ENCODE data around the gene CCNA2. TPM values are rescaled to one million over a fixed set of nuclear protein-coding genes. Genes with fewer than 3 reads are reported as not detected.

Gene CCNA2
- total and polyA plus RNA-seq, 4 donors = 0.33 to 81.4 (median 2.4) TPM

DNA sequence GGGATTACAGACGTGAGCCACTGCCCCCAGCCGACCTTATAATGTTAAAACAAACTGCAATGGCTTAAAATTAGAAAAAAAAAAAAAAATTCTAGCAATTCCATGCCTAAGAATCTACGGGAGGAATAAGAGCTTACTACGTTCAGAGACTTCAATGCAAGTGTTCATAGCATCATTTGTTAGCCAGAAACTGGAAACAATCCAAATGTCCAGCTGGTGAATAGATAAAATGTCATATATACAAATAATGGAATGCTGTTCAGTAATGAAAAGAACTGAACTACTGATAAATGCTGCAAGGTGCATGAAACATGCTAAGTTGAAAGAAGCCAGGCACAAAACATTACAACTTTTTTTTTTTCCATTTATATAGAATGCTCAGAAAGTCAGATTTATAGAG is 17.3 kb downstream of the CCNA2 start (continued):
- TF ChIP-seq, protein P1, sequence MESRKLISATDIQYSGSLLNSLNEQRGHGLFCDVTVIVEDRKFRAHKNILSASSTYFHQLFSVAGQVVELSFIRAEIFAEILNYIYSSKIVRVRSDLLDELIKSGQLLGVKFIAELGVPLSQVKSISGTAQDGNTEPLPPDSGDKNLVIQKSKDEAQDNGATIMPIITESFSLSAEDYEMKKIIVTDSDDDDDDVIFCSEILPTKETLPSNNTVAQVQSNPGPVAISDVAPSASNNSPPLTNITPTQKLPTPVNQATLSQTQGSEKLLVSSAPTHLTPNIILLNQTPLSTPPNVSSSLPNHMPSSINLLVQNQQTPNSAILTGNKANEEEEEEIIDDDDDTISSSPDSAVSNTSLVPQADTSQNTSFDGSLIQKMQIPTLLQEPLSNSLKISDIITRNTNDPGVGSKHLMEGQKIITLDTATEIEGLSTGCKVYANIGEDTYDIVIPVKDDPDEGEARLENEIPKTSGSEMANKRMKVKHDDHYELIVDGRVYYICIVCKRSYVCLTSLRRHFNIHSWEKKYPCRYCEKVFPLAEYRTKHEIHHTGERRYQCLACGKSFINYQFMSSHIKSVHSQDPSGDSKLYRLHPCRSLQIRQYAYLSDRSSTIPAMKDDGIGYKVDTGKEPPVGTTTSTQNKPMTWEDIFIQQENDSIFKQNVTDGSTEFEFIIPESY (IDR thresholded peaks at IDR 0.05) = no peak

DNA sequence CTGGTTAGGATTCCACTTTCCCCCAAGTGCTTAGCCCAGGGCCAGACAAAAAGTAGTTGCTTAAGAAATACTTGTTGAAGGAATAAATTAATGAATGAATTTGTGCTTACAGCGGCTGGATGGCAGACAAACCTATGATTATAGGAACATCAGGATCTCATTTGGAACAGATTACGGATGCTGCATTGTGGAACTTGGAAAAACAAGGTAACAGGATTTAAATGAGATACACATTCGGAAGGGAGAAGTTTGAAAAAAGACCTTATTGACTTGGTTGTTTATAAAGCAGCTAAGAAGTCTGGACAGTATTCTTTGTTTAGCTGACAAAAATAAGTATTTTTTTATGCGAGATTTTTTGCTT is 22.0 kb downstream of the CCNA2 start:
- H3K27ac ChIP-seq (ENCODE audit: low read depth in 1 of 2, low read length in 2 of 2) = peak overlapping the region in 1 of 2 donors; percentile 78
- H3K4me3 ChIP-seq (ENCODE audit: low read depth in 1 of 3, low read length in 3 of 3) = peak overlapping the region; percentile 81 to 95 (median 92)
- no peaks in the 10 kb centered on the region for H3K9me3 ChIP-seq (ENCODE audit: control insufficient read depth in 4 of 4, low read length in 3 of 4)
- no peaks in the 10 kb centered on the region for H3K27me3 ChIP-seq (ENCODE audit: control insufficient read depth in 4 of 4, insufficient read depth in 4 of 4, low read length in 3 of 4)
- H3K4me1 ChIP-seq (ENCODE audit: control insufficient read depth in 4 of 4, insufficient read depth in 4 of 4, low read length in 3 of 4) = peaks cover 5 to 19% (median 18%) of the 10 kb centered on the region in 4 donors
- no peak for DNase-seq (ENCODE audit: low spot score)
- H3K9ac ChIP-seq (ENCODE audit: low read depth in 1 of 2, low read length in 2 of 2) = peak overlapping the region; percentile 73 to 89
- TF ChIP-seq, protein P2, sequence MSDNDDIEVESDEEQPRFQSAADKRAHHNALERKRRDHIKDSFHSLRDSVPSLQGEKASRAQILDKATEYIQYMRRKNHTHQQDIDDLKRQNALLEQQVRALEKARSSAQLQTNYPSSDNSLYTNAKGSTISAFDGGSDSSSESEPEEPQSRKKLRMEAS (IDR thresholded peaks at IDR 0.05) = no peak
- no peak for TF ChIP-seq YY1 (IDR thresholded peaks at IDR 0.05)
- no peak for TF ChIP-seq GABPA (IDR thresholded peaks at IDR 0.05 in 1 of 2, conservative IDR thresholded peaks at IDR 0.05 in 1 of 2)
- TF ChIP-seq RAD21 (IDR thresholded peaks at IDR 0.05) = no peak
- no peak for TF ChIP-seq FOXA1 (IDR thresholded peaks at IDR 0.05)
- TF ChIP-seq SP1 (IDR thresholded peaks at IDR 0.05) = no peak
- no peak for TF ChIP-seq FOXA2 (IDR thresholded peaks at IDR 0.05)
- TF ChIP-seq, protein P1 (IDR thresholded peaks at IDR 0.05) = no peak
- no peak for TF ChIP-seq EGR1 (IDR thresholded peaks at IDR 0.05; ENCODE audit: low read depth in 2 of 2)
- TF ChIP-seq RXRA (IDR thresholded peaks at IDR 0.05) = no peak
- TF ChIP-seq TAF1 (conservative IDR thresholded peaks at IDR 0.05) = no peak
- peaks cover 4 to 26% (median 14%) of the 10 kb centered on the region in 4 donors for H3K36me3 ChIP-seq (ENCODE audit: control insufficient read depth in 4 of 4, insufficient read depth in 3 of 4, low read depth in 1 of 4, low read length in 3 of 4)
- 24% methylated on average over 4 of the region's 4 CpGs for WGBS

DNA sequence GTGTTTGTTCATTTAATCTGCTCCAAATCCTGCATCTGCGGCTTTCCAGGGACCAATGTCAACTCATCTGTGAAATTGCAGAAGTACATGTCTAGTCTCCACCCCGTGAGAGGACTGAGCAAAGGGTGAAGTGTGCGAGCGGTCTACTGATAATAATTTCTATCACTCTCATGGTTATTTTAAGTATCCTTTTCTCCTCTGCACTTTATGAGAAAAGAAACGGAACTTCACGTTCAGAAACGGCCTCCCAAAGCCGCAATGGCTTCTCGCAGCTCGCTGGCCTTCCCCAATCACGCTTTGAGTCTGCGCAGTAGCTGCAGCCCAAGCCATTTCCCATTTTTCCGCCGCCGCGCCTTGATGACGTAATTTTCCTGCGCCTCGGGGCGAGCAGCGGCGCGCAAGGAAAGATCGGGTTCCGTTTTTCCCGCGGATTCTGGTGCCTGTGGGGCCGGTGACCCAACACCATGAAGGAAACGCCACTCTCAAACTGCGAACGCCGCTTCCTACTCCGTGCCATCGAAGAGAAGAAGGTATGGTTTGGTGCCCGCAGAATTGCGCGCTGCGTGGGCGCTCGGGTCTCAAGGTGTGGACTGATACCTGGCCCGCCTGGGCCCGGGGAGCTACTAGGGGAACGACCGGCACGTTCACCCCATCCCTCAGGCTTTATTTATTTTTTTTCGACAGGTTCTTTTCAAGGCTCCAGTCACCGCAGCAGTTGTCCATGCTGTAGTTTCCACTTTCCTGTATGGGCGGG is 22.5 kb downstream of the CCNA2 start, which contains the start of gene EXOSC9:
Gene EXOSC9 (plus strand): TSS at position 363 of the 754 bp plus-strand sequence. CDS start 102 bp downstream, at position 465.
- Histone ChIP-seq H3K9me3 (ENCODE audit: control insufficient read depth in 4 of 4, low read length in 3 of 4) (no peaks in the 10 kb centered on the region), H3K4me1 (ENCODE audit: control insufficient read depth in 4 of 4, insufficient read depth in 4 of 4, low read length in 3 of 4) (peaks cover 5 to 19% (median 18%) of the 10 kb centered on the region in 4 donors), H3K9ac (ENCODE audit: low read depth in 1 of 2, low read length in 2 of 2) (peak within 1 kb of the TSS; percentile 73 to 89), H3K27me3 (ENCODE audit: control insufficient read depth in 4 of 4, insufficient read depth in 4 of 4, low read length in 3 of 4) (no peaks in the 10 kb centered on the region), H3K27ac (ENCODE audit: low read depth in 1 of 2, low read length in 2 of 2) (peak within 1 kb of the TSS; percentile 60 to 78), H3K4me3 (ENCODE audit: low read depth in 1 of 3, low read length in 3 of 3) (peak within 1 kb of the TSS; percentile 81 to 95 (median 92)), H3K36me3 (ENCODE audit: control insufficient read depth in 4 of 4, insufficient read depth in 3 of 4, low read depth in 1 of 4, low read length in 3 of 4) (peaks cover 4 to 21% (median 11%) of the 10 kb centered on the region in 4 donors)
- peak; percentile 96 for DNase-seq (ENCODE audit: low spot score)
- WGBS = under 1% methylated on average over 48 of the region's 48 CpGs
- TF ChIP-seq HNF4A (conservative IDR thresholded peaks at IDR 0.05) = no peak
- no peak for TF ChIP-seq NR2F2 (IDR thresholded peaks at IDR 0.05)
- peak; percentile 51 for TF ChIP-seq TAF1 (conservative IDR thresholded peaks at IDR 0.05)
- TF ChIP-seq FOXA2 (IDR thresholded peaks at IDR 0.05) = no peak
- TF ChIP-seq, protein P2 (IDR thresholded peaks at IDR 0.05) = peak; percentile 89
- TF ChIP-seq RXRA (IDR thresholded peaks at IDR 0.05) = peak; percentile 19 to 27
- TF ChIP-seq, protein P1 (IDR thresholded peaks at IDR 0.05) = peak; percentile 89
- TF ChIP-seq FOXA1 (IDR thresholded peaks at IDR 0.05) = no peak
- peak; percentile 42 to 85 for TF ChIP-seq EGR1 (IDR thresholded peaks at IDR 0.05; ENCODE audit: low read depth in 2 of 2)
- TF ChIP-seq JUND (IDR thresholded peaks at IDR 0.05) = peak in 1 of 2 donors; percentile 67
- TF ChIP-seq, protein P3, sequence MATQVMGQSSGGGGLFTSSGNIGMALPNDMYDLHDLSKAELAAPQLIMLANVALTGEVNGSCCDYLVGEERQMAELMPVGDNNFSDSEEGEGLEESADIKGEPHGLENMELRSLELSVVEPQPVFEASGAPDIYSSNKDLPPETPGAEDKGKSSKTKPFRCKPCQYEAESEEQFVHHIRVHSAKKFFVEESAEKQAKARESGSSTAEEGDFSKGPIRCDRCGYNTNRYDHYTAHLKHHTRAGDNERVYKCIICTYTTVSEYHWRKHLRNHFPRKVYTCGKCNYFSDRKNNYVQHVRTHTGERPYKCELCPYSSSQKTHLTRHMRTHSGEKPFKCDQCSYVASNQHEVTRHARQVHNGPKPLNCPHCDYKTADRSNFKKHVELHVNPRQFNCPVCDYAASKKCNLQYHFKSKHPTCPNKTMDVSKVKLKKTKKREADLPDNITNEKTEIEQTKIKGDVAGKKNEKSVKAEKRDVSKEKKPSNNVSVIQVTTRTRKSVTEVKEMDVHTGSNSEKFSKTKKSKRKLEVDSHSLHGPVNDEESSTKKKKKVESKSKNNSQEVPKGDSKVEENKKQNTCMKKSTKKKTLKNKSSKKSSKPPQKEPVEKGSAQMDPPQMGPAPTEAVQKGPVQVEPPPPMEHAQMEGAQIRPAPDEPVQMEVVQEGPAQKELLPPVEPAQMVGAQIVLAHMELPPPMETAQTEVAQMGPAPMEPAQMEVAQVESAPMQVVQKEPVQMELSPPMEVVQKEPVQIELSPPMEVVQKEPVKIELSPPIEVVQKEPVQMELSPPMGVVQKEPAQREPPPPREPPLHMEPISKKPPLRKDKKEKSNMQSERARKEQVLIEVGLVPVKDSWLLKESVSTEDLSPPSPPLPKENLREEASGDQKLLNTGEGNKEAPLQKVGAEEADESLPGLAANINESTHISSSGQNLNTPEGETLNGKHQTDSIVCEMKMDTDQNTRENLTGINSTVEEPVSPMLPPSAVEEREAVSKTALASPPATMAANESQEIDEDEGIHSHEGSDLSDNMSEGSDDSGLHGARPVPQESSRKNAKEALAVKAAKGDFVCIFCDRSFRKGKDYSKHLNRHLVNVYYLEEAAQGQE (IDR thresholded peaks at IDR 0.05) = peak; percentile 84
- TF ChIP-seq GABPA (IDR thresholded peaks at IDR 0.05 in 1 of 2, conservative IDR thresholded peaks at IDR 0.05 in 1 of 2) = peak in 1 of 2 donors; percentile 79
- TF ChIP-seq RAD21 (IDR thresholded peaks at IDR 0.05) = no peak
- peak; percentile 99 for TF ChIP-seq YY1 (IDR thresholded peaks at IDR 0.05)
